Transverse colon (tissue), 4 donors: ENCODE results near the gene LONP2.

Experiments used
- CTCF ChIP-seq, 5 experiments: fragments of 200-600 bp in 3 of 5; fragments of 450-650 bp in 2 of 5; sonication (generic) in 3 of 5; IDR thresholded peaks; 1 replicate in 2 of 5; 2 replicates in 3 of 5; pipeline ENCODE4 v1.5.1; 2016 to 2017; ENCODE audit warnings: antibody characterized with exemption in 5 of 5, inconsistent platforms in 3 of 5, mild to moderate bottlenecking in 2 of 5, moderate library complexity in 1 of 5
- EP300 ChIP-seq: sonication (generic); formaldehyde crosslinking; IDR thresholded peaks from one replicate; pipeline ENCODE4 v1.6.1; 2017; ENCODE audit warnings: antibody characterized with exemption, low read depth
- POLR2A ChIP-seq: fragments of 450-650 bp; IDR thresholded peaks from one replicate; pipeline ENCODE4 v1.6.1; 2016; ENCODE audit warnings: antibody characterized with exemption, mild to moderate bottlenecking, moderate library complexity
- POLR2AphosphoS5 ChIP-seq, 3 donors: sonication (generic); formaldehyde crosslinking; IDR thresholded peaks; one replicate each; pipeline ENCODE4 v1.6.1; 2016; ENCODE audit warnings: antibody characterized with exemption in 3 of 3

- no peak for TF ChIP-seq CTCF (IDR thresholded peaks at IDR 0.05)
- no peak for TF ChIP-seq POLR2AphosphoS5 (IDR thresholded peaks at IDR 0.05)
- TF ChIP-seq POLR2A = no peak
- no peak for TF ChIP-seq EP300
These were observed 729 bp downstream of the LONP2 start for GRCh38 chr16:48244863-48245195.
